Endothelial cell of umbilical vein (primary cell): ENCODE results near the gene STRIT1. TPM values are rescaled to one million over a fixed set of nuclear protein-coding genes. Genes with fewer than 3 reads are reported as not detected.

ENCODE experiments used
- BruUV-seq: library from RNA; stranded (reverse); fragments of 400-500 nt; replicated peaks from 2 replicates; lab custom pipeline; 2021; lab: Mats Ljungman, UMichigan
- CTCF ChIA-PET: fragments of 300-600, 350-600 bp; sonication (Branson Sonifier 250); formaldehyde crosslinking; loops from one replicate; lab custom pipeline; 2021; ENCODE audit warnings: antibody characterized with exemption, inconsistent platforms; lab: Charles Lee
- POLR2A ChIA-PET: fragments of 300-600, 350-600 bp; sonication (Branson Sonifier 250); formaldehyde crosslinking; loops from one replicate; lab custom pipeline; 2021; ENCODE audit warnings: antibody characterized with exemption, inconsistent platforms; lab: Charles Lee
- DNase-seq: peaks from one replicate; pipeline ENCODE4 v3.0.0-alpha.2; 2011; ENCODE audit warnings: low read depth, low spot score
- FAIRE-seq: peaks from 2 replicates; lab custom pipeline; 2011; peaks lifted over from hg19 to GRCh38; lab: Jason Lieb, UNC
- H2AFZ ChIP-seq: 2 replicates; pipeline ENCODE4 v1.6.0; 2012; ENCODE audit warnings: low read depth, low read length, control low read depth, inconsistent platforms
- H3K27ac ChIP-seq: 2 replicates; pipeline ENCODE4 v1.5.1; 2011; ENCODE audit warnings: low read depth, mild to moderate bottlenecking, control low read depth, low read length, moderate library complexity; ENCODE audit not compliant: insufficient read depth
- H3K27me3 ChIP-seq, 2 experiments: 2 replicates each; pipeline versions ENCODE4 v1.6.0 to v1.6.1; 2011; ENCODE audit warnings: low read length in 2 of 2, mixed read lengths in 1 of 2; ENCODE audit not compliant: control insufficient read depth in 2 of 2, insufficient read depth in 2 of 2
- H3K36me3 ChIP-seq, 2 experiments: 2 replicates in 1 of 2; 3 replicates in 1 of 2; pipeline ENCODE4 v1.5.1; 2011; ENCODE audit warnings: low read length in 2 of 2, mild to moderate bottlenecking in 1 of 2, moderate library complexity in 1 of 2; ENCODE audit not compliant: control insufficient read depth in 2 of 2, insufficient read depth in 2 of 2; ENCODE audit errors: extremely low read depth in 1 of 2
- H3K4me1 ChIP-seq: 3 replicates; pipeline ENCODE4 v1.5.1; 2011; ENCODE audit warnings: mild to moderate bottlenecking, low read length; ENCODE audit not compliant: control insufficient read depth, insufficient read depth; ENCODE audit errors: extremely low read depth
- H3K4me2 ChIP-seq: 2 replicates; pipeline ENCODE4 v1.6.1; 2011; ENCODE audit warnings: low read length, control low read depth, mixed read lengths; ENCODE audit not compliant: insufficient read depth
- H3K4me3 ChIP-seq, 3 experiments: fragments of 200-600 bp in 1 of 3; sonication (generic), shearing (Covaris generic) in 1 of 3; replicated peaks in 1 of 3; 2 replicates each; pipeline ENCODE4 v1.5.1; 2011 to 2016; ENCODE audit warnings: control low read depth in 3 of 3, low read length in 3 of 3, mild to moderate bottlenecking in 2 of 3, inconsistent platforms in 1 of 3, low read depth in 1 of 3, moderate library complexity in 1 of 3; ENCODE audit not compliant: insufficient read depth in 1 of 3
- H3K79me2 ChIP-seq: 2 replicates; pipeline ENCODE4 v1.6.0; 2012; ENCODE audit warnings: low read length, inconsistent platforms; ENCODE audit not compliant: control insufficient read depth, insufficient read depth
- H3K9ac ChIP-seq: replicated peaks from 2 replicates; pipeline ENCODE3; 2011; ENCODE audit warnings: low read length, control low read depth; ENCODE audit not compliant: insufficient read depth; ENCODE audit errors: extremely low read depth
- H3K9me1 ChIP-seq: replicated peaks from 3 replicates; pipeline ENCODE4 v1.6.0; 2011; ENCODE audit warnings: mild to moderate bottlenecking, low read length; ENCODE audit not compliant: control insufficient read depth, insufficient read depth; ENCODE audit errors: extremely low read depth
- H3K9me3 ChIP-seq: replicated peaks from 2 replicates; pipeline ENCODE4 v1.5.1; 2012; ENCODE audit warnings: low read length, inconsistent platforms; ENCODE audit not compliant: control insufficient read depth, insufficient read depth
- H4K20me1 ChIP-seq: replicated peaks from 2 replicates; pipeline ENCODE3; 2011; ENCODE audit warnings: mild to moderate bottlenecking, low read length; ENCODE audit not compliant: control insufficient read depth, insufficient read depth; ENCODE audit errors: extremely low read depth
- CTCF ChIP-seq, 2 donors: IDR thresholded peaks; 1 replicate in 1 of 2; 2 replicates in 1 of 2; pipeline ENCODE4 v1.5.1; 2011; ENCODE audit warnings: low read length in 2 of 2, mild to moderate bottlenecking in 2 of 2, moderate library complexity in 2 of 2, control low read depth in 1 of 2, inconsistent platforms in 1 of 2, low read depth in 1 of 2; ENCODE audit not compliant: insufficient read depth in 1 of 2; ENCODE audit errors: extremely low read depth in 1 of 2
- EZH2 ChIP-seq: IDR thresholded peaks from 2 replicates; pipeline ENCODE4 v1.6.1; 2012; ENCODE audit warnings: borderline replicate concordance, low read depth, mild to moderate bottlenecking, moderate library complexity, low read length, inconsistent platforms; ENCODE audit not compliant: severe bottlenecking
- FOS ChIP-seq: IDR thresholded peaks from 2 replicates; pipeline ENCODE4 v1.6.1; 2011; ENCODE audit warnings: mild to moderate bottlenecking, low read length, moderate library complexity, borderline replicate concordance; ENCODE audit not compliant: insufficient read depth
- GATA2 ChIP-seq: IDR thresholded peaks from 2 replicates; pipeline ENCODE4 v1.7.0; 2011; ENCODE audit warnings: low read depth, mild to moderate bottlenecking, moderate library complexity, mixed read lengths, low read length; ENCODE audit not compliant: insufficient read length, insufficient read depth
- JUN ChIP-seq: IDR thresholded peaks from 2 replicates; pipeline ENCODE4 v1.6.1; 2011; ENCODE audit warnings: borderline replicate concordance, low read depth; ENCODE audit not compliant: insufficient read length, insufficient read depth
- MAX ChIP-seq: IDR thresholded peaks from 2 replicates; pipeline ENCODE4 v1.6.1; 2011; ENCODE audit not compliant: insufficient read depth, insufficient read length
- MYC ChIP-seq: IDR thresholded peaks from one replicate; pipeline ENCODE4 v1.6.1; 2011; ENCODE audit warnings: mild to moderate bottlenecking, low read depth, low read length
- POLR2A ChIP-seq: IDR thresholded peaks from 2 replicates; pipeline ENCODE4 v1.6.1; 2012; ENCODE audit warnings: low read depth, mild to moderate bottlenecking, control low read depth, low read length
- POLR2AphosphoS5 ChIP-seq: IDR thresholded peaks from 2 replicates; pipeline ENCODE4 v1.6.1; 2012; ENCODE audit warnings: low read depth, mild to moderate bottlenecking, control low read depth, low read length, moderate library complexity; ENCODE audit not compliant: insufficient read depth
- dilution Hi-C: fragments of 300-500 bp; cut with MboI; formaldehyde crosslinking; loops from one replicate; pipeline ENCODE4 v1.15.0; 2019; ENCODE audit warnings: low sequenced_read_pairs; ENCODE audit not compliant: extremely low pct_ligation_motif_present
- intact Hi-C: fragments of 100-400 bp; cut with micrococcal nuclease; formaldehyde crosslinking; loops from one replicate; pipeline ENCODE4 v1.10.0; 2022
- polyA plus RNA-seq, 4 experiments: library from polyadenylated mRNA; depleted of rRNA in 3 of 4; stranded (reverse) in 3 of 4; unstranded in 1 of 4; fragments of >200 nt; gene quantifications; 2 replicates each; pipeline versions ENCODE4 v1.2.1 to v1.2.3, GENCODE V29; 2011 to 2012; ENCODE audit warnings: missing spikeins in 1 of 4
- total RNA-seq: library from RNA; stranded (reverse); gene quantifications from 2 replicates; pipeline ENCODE4 v1.2.3, GENCODE V29; 2021

The STRIT1 gene
- total and polyA plus RNA-seq, 2 donors (not counting 3 experiments of a cell fraction or from before 2014, with no cell fraction given) = not detected

- Histone ChIP-seq H4K20me1 (no peaks in the 10 kb centered on the region), H2AFZ (no peak overlapping the region), H3K27ac (no peak overlapping the region), H3K27me3 (no peaks in the 10 kb centered on the region), H3K9me3 (no peaks in the 10 kb centered on the region), H3K4me2 (no peak overlapping the region), H3K36me3 (no peaks in the 10 kb centered on the region), H3K79me2 (no peaks in the 10 kb centered on the region), H3K4me1 (no peaks in the 10 kb centered on the region), H3K9me1 (no peaks in the 10 kb centered on the region), H3K4me3 (no peak overlapping the region), H3K9ac (no peak overlapping the region)
- BruUV-seq = no TSS peak
- dilution Hi-C loops (no loop called here), intact Hi-C loops (no loop called here)
- CTCF ChIA-PET = no interaction called here
- TF ChIP-seq JUN (no peak), POLR2A (no peak), EZH2 (no peak), MAX (no peak), FOS (no peak), GATA2 (no peak), CTCF (IDR thresholded peaks at IDR 0.05; ENCODE audit: extremely low read depth in 1 of 2, insufficient read depth in 1 of 2, low read depth in 1 of 2, low read length in 2 of 2) (no peak), POLR2AphosphoS5 (no peak), MYC (no peak)
- POLR2A ChIA-PET = no interaction called here
- FAIRE-seq (no peak), DNase-seq (no peak)
These were observed 51.1 kb downstream of the STRIT1 start for GRCh38 chr3:155242342-155242741.
